ENCODE data around the gene SPPL2A. TPM values are rescaled to one million over a fixed set of nuclear protein-coding genes. Genes with fewer than 3 reads are reported as not detected.
A peak's percentile ranks its signal among the peaks of the same experiment; 100 is the strongest.

Gene SPPL2A
- polyA plus RNA-seq, 1 donor (not counting 4 experiments of a cell fraction or from before 2014, with no cell fraction given): 59.4 TPM

- dilution Hi-C loops (cut with MboI; ENCODE audit: extremely low pct_ligation_motif_present, low sequenced_read_pairs): loop anchor here (25.0 kb wide), 1 partner anchor 109 kb away; no protein-coding TSS in a partner anchor
- Histone ChIP-seq H3K9me3 (ENCODE audit: control insufficient read depth, low read depth, low read length) (no peaks in the 10 kb centered on the region), H3K9ac (ENCODE audit: control insufficient read depth, extremely low read depth, insufficient read depth, low read length) (no peak overlapping the region), H3K79me2 (ENCODE audit: control insufficient read depth, insufficient read depth, low read length) (peaks cover 25% of the 10 kb centered on the region), H2AFZ (ENCODE audit: control insufficient read depth, low read length) (no peak overlapping the region), H3K4me2 (ENCODE audit: control insufficient read depth, extremely low read depth, insufficient read depth, low read depth, low read length) (peak overlapping the region; percentile 67), H4K20me1 (ENCODE audit: control insufficient read depth, extremely low read depth, insufficient read depth, low read length) (no peaks in the 10 kb centered on the region), H3K27ac (ENCODE audit: control insufficient read depth, insufficient read depth, low read length) (peak overlapping the region; percentile 3), H3K27me3 (ENCODE audit: control insufficient read depth, extremely low read depth, insufficient read depth, low read length) (no peaks in the 10 kb centered on the region), H3K4me1 (ENCODE audit: control insufficient read depth, extremely low read depth, insufficient read depth, low read length) (peaks cover 14% of the 10 kb centered on the region), H3K36me3 (ENCODE audit: control insufficient read depth in 2 of 2, extremely low read depth in 1 of 2, insufficient read depth in 2 of 2, low read length in 2 of 2) (peaks cover 0 to 2% of the 10 kb centered on the region in 2 experiments), H3K9me1 (ENCODE audit: control insufficient read depth, extremely low read depth, insufficient read depth, low read length) (no peaks in the 10 kb centered on the region), H3K4me3 (ENCODE audit: control insufficient read depth in 2 of 3, extremely low read depth in 1 of 3, insufficient read depth in 2 of 3, low read depth in 1 of 3, low read length in 3 of 3) (peak overlapping the region in 1 of 3 experiments; percentile 5)
- no peak for FAIRE-seq
- TF ChIP-seq EZH2 (IDR thresholded peaks at IDR 0.05; ENCODE audit: low read length) (no peak), CTCF (optimal IDR thresholded peaks at IDR 0.05 in 1 of 3, IDR thresholded peaks at IDR 0.05 in 1 of 3, conservative IDR thresholded peaks at IDR 0.05 in 1 of 3; ENCODE audit: extremely low read depth in 1 of 3, insufficient read depth in 2 of 3, low read length in 3 of 3) (no peak)
- DNase-seq (ENCODE audit: low read depth, low spot score): no peak
Observed at GRCh38 chr15:50753463-50753862, 12.0 kb downstream of the SPPL2A start.

- FAIRE-seq: no peak
- no peak overlapping the region for H3K4me2 ChIP-seq (ENCODE audit: control insufficient read depth, extremely low read depth, insufficient read depth, low read depth, low read length)
- H3K4me3 ChIP-seq (ENCODE audit: control insufficient read depth in 2 of 3, extremely low read depth in 1 of 3, insufficient read depth in 2 of 3, low read depth in 1 of 3, low read length in 3 of 3): no peak overlapping the region
- dilution Hi-C loops (cut with MboI; ENCODE audit: extremely low pct_ligation_motif_present, low sequenced_read_pairs): loop anchor here (25.0 kb wide), 1 partner anchor 111 kb away; no protein-coding TSS in a partner anchor
- H2AFZ ChIP-seq (ENCODE audit: control insufficient read depth, low read length): no peak overlapping the region
- H3K9me1 ChIP-seq (ENCODE audit: control insufficient read depth, extremely low read depth, insufficient read depth, low read length): no peaks in the 10 kb centered on the region
- no peak for TF ChIP-seq CTCF (optimal IDR thresholded peaks at IDR 0.05 in 1 of 3, IDR thresholded peaks at IDR 0.05 in 1 of 3, conservative IDR thresholded peaks at IDR 0.05 in 1 of 3; ENCODE audit: extremely low read depth in 1 of 3, insufficient read depth in 2 of 3, low read length in 3 of 3)
- TF ChIP-seq EZH2 (IDR thresholded peaks at IDR 0.05; ENCODE audit: low read length): no peak
- H3K27ac ChIP-seq (ENCODE audit: control insufficient read depth, insufficient read depth, low read length): no peak overlapping the region
- no peaks in the 10 kb centered on the region for H3K9me3 ChIP-seq (ENCODE audit: control insufficient read depth, low read depth, low read length)
- H3K9ac ChIP-seq (ENCODE audit: control insufficient read depth, extremely low read depth, insufficient read depth, low read length): no peak overlapping the region
- no peaks in the 10 kb centered on the region for H3K27me3 ChIP-seq (ENCODE audit: control insufficient read depth, extremely low read depth, insufficient read depth, low read length)
- DNase-seq (ENCODE audit: low read depth, low spot score): no peak
- no peaks in the 10 kb centered on the region for H4K20me1 ChIP-seq (ENCODE audit: control insufficient read depth, extremely low read depth, insufficient read depth, low read length)
- peaks cover 0 to 2% of the 10 kb centered on the region in 2 experiments for H3K36me3 ChIP-seq (ENCODE audit: control insufficient read depth in 2 of 2, extremely low read depth in 1 of 2, insufficient read depth in 2 of 2, low read length in 2 of 2)
- peaks cover 19% of the 10 kb centered on the region for H3K79me2 ChIP-seq (ENCODE audit: control insufficient read depth, insufficient read depth, low read length)
- peaks cover 14% of the 10 kb centered on the region for H3K4me1 ChIP-seq (ENCODE audit: control insufficient read depth, extremely low read depth, insufficient read depth, low read length)
Observed at GRCh38 chr15:50751394-50751793, 14.1 kb downstream of the SPPL2A start.

Data from keratinocyte (primary cell).